Keratinocyte (primary cell): Measurements from ENCODE around the gene EXOC3.

ENCODE experiments used
- EZH2 ChIP-seq: IDR thresholded peaks from one replicate; pipeline ENCODE4 v1.6.1; 2012; ENCODE audit warnings: inconsistent platforms, mild to moderate bottlenecking, low read length, moderate library complexity
- TF ChIP-seq, protein P1 (sequence below), 3 experiments: IDR thresholded peaks in 1 of 3; conservative IDR thresholded peaks in 1 of 3; optimal IDR thresholded peaks in 1 of 3; 2 replicates in 2 of 3; 3 replicates in 1 of 3; pipeline versions ENCODE3 to v1.5.1; 2011; ENCODE audit warnings: low read length in 3 of 3, mild to moderate bottlenecking in 3 of 3, moderate library complexity in 2 of 3, control low read depth in 1 of 3, inconsistent platforms in 1 of 3; ENCODE audit not compliant: insufficient read depth in 2 of 3; ENCODE audit errors: extremely low read depth in 1 of 3

DNA sequence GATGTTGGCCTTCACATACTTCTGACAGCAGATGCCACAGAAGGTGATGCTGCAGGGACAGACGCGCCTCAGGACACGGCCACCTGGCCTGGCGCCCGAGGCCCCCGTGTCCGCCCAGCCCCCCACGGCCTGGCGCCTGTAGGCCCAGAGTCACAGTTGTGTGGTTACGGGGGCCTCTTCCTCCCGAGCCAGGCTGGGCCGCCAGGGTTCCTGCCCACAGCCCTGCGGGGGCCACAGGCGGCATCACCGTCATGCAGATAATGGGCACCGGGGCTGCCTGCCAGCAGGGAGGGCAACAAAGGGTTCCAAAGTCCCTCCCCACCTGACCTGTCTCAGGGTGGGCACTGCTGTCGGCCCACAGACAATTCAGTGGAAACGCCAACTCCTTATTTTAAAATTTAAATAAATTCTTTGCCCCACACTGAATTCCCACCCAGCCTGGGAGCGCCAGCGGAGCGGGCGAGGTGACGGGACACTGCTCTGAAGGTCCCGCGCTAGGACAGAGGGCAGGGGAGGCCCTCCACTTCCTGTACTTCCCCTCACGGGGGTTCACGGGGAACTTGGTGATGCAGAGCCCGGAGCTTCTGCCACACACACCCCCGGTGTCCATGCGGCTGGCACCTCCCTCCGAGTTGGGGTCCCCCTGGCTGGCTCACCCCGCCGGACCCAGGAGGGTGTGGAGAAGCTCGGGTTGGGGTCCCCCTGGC is 40.6 kb downstream of the EXOC3 start:
- TF ChIP-seq, protein P1, sequence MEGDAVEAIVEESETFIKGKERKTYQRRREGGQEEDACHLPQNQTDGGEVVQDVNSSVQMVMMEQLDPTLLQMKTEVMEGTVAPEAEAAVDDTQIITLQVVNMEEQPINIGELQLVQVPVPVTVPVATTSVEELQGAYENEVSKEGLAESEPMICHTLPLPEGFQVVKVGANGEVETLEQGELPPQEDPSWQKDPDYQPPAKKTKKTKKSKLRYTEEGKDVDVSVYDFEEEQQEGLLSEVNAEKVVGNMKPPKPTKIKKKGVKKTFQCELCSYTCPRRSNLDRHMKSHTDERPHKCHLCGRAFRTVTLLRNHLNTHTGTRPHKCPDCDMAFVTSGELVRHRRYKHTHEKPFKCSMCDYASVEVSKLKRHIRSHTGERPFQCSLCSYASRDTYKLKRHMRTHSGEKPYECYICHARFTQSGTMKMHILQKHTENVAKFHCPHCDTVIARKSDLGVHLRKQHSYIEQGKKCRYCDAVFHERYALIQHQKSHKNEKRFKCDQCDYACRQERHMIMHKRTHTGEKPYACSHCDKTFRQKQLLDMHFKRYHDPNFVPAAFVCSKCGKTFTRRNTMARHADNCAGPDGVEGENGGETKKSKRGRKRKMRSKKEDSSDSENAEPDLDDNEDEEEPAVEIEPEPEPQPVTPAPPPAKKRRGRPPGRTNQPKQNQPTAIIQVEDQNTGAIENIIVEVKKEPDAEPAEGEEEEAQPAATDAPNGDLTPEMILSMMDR (optimal IDR thresholded peaks at IDR 0.05 in 1 of 3, IDR thresholded peaks at IDR 0.05 in 1 of 3, conservative IDR thresholded peaks at IDR 0.05 in 1 of 3; ENCODE audit: extremely low read depth in 1 of 3, insufficient read depth in 2 of 3, low read length in 3 of 3) = no peak
- no peak for TF ChIP-seq EZH2
